Femur (tissue), 1 donor: ENCODE results near the gene RASSF3.

Experiments
- DNase-seq: peaks from one replicate; pipeline ENCODE4 v3.0.0-alpha.2; 2017

RASSF3 gene

DNA sequence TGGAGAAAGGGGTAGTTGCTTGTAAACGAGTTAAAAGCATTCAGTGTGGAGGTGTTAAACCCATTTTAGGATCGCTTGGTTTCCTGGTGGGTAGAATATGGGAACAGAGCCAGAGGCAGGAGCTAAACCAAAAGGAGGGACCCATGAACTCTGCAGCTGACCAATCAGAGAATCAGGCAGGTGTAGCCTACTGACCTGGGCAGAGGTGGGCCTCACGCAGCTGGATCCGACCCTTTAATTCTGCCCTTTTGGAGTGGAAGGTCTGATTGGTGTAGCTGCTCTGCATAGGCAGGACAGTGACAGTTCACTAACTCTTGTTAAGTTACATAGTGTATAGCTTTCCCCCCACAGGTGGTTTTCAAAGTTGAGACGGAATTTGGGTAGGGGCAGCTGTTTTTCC, 85.3 kb downstream of the RASSF3 start:
- DNase-seq: no peak

DNA sequence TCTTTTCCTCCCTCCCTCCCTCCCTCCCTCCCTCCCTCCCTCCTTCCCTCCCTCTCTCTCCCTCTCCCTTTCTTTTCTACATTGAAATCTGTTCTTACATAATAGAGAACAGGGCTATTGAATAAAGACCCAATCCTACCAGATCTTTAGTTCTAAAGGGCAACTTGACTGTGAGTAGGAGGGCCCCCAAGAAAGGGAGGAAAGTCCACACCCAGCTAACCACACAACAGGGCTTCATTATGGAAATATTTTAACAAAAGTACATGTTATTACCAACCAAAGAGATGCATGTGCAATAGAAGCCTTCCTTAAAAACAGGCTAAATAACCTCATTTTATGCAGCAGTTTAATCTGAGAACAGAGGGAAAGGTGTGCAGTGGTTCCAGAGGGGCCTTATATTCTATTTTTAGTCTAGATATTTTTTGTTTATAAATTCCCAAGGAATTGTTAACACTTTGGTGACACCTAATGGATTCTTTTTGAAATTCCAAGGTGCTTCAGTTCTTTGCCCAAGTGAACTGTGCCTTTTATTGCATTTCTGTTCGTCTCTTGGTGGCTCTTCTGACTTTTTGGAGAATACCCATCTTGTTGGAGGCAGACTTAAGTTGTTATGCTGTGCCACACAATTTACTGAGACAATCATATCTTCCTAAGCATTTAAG, 85.9 kb downstream of the RASSF3 start:
- no peak for DNase-seq

DNA sequence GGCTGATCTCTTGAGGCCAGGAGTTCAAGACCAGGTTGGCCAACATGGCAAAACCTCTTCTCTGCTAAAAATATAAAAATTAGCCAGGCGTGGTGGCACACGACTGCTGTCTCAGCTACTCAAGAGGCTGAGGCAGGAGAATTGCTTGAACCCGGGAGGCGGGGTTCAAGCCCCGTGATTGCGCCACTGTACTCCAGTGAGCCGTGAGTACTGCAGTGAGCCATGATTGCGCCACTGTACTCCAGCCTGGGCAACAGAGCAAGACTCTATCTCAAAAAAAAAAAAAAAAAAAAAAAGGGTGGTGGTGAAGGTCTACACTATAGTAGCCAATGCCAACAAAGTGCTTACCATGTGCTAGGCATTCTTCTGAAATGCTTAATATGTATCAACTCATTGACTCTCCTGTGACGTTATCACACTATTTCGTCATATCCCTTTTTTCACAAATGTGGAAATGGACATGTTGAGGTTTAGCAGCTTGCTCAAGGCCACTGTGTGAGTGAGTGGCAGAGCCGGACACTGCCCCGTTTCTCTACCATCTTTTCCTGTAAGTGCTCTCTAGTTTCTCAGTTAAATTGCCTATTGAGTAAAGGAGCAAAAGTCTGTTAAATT, 89.3 kb downstream of the RASSF3 start:
- no peak for DNase-seq

DNA sequence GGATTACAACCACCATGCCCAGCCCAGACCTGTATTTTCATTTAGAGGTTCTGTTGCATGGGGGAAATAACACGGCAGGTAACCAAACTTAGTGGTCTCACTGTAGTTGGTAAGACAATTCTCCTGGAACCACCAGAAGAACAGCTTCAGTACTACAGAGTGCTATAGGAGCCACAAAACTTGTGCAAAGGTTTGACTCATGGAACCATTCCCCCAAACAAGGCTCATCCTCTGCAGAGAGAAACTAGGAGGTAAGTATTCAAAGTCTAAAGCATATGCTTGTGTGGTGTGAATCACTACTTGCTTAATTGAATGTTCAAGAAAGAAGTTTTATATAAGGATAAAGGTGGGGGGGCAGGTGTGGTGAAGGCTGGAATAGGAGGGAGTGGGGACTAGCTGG, 90.2 kb downstream of the RASSF3 start:
- no peak for DNase-seq

DNA sequence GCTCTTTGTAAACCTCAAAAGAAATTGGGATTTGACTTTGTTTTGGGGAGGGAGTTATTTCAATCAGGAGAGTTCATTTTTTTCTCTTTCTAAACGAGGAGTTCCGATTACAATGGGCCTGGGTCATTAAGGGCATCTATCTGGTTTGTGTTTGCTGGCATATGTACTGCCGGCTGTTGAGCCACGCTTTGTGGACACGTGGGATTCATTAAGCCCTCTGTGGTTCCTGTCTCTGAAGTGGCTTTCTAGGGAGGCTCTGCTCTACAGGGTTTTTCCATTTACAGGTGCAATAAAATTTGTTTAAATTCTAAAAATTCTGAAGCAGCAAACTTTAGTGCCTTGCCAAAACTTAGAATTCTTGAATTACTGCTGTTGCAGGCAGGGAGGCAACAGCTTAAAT, 91.0 kb downstream of the RASSF3 start:
- no peak for DNase-seq

DNA sequence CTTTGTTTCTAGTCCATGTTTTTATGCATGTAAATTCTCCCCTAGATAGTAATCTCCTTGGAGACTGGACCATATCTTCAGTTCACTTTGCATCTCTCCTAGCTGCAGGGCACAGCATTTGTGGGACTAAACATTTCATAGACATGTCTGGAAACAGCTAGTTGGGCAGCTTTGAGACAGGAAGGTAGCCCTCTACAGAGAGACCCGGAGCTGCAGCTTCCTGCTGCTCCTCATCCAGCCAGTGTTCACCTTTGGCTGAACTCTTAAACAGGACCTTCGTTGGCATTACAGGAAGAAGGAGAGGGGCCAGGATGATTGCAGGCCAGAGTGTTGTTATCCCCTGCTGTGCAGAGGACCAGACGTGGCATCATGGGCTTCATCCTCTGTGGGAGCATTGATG, 96.0 kb downstream of the RASSF3 start:
- no peak for DNase-seq

DNA sequence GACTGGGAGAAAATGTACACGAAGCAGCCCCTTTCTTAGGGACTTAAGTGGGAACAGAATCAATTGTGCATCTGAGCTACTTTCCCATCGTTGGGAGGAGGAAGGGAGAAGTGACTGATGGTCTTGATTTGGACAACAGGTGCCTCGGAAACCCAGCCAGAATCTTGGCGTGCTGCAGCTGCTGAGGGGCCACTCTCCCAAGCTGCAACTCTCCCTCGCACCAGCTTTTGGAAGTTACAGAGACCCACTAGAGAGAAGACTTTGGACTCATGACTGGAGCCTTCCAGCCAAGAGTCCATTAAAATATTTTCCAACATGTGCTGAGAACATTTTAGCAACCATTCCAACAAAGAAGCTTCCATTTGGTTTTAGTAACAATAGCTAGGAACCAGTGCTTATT, 96.6 kb downstream of the RASSF3 start:
- peak; percentile 89 for DNase-seq

DNA sequence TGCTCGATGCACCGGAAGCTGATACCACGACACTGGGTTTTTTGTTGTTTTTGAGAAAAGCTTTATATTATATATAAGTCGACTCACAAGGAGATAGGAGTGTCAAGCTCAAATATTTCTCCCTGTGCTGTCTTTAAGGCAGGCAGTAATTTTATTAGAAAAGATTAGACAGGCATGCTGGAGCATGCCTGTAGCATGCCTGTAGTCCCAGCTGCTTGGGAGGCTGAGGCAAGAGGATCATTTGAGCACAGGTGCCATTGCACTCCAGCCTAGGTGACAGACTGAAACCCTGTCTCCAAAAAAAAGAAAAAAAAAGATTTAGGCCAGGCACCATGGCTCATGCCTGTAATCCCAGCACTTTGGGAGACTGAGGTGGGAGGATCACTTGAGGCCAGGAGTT, 97.1 kb downstream of the RASSF3 start:
- DNase-seq: no peak

DNA sequence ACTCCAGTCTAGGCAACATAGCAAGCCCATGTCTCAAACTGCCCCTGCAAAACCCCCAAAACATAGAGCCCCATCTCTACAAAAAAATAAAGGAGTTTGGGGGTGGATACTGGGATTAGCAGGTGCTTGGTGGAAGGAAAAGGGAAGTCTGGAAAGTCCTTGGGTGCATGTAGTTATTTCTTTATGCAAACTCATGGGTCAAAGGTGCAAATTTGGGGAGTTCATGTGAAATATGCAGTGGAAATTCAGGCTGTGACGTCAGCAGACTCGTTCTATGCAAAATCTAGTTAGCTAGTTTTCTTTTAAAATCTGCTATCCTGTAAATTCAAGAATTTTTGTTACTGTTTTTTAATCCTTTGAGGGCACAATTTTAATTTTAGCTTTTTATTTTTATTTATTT, 97.6 kb downstream of the RASSF3 start:
- no peak for DNase-seq

DNA sequence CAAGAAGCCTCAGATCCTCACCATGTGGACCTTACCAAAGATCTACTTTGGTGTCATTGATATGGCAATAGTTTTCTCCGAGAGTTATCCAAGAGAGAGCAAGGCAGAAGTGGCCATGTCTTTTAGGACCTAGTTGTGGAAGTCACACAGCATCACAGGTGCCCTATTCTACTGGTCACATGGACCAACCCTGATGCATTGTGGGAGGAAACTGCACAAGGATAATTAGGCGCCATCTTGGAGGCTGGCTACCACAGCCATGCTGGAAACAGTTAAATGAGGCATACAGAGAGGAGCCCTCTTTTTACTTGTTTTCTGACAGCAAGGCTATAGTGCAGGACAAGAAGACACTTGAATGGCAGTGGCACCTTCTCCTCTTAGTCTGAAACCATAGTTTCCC, 99.1 kb downstream of the RASSF3 start:
- no peak for DNase-seq

DNA sequence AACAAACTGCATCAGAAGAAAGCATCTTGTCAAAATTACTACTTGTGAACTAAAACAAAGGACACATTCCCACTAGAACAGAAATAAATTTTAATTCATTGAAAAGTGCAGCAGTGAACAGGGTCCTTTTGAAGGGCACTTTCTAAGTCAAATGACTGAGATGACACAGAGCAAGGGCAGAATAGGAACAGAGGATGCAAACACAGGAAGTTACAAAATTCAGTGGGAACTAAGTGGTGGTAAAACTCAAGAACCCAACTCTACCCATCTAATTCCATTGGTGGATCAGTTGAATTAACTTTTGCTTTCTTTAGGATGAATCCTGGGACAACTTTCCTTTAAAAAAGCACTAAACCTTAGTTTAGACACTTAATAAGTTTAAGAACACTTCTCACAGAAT, 103.1 kb downstream of the RASSF3 start:
- no peak for DNase-seq

DNA sequence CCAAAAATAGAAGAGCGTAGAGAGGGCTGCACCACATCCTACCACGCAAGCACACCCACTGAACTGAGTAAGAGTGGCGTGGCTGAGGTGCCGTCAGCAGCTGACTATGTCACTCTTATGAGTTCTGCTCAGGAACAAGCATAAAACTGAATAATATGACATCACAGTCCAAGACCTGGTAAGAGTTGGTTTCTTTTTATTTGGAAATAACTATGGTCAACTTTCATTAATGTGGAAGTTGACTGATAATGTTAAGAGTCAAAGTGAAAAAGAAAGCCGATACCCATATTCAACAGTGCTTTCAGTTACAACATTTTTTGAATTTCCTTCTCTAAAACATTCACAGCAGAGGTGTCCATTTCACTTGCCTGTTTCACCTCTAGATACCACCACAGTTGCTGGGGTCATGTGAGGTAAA, 104.3 kb downstream of the RASSF3 start:
- DNase-seq: no peak

DNA sequence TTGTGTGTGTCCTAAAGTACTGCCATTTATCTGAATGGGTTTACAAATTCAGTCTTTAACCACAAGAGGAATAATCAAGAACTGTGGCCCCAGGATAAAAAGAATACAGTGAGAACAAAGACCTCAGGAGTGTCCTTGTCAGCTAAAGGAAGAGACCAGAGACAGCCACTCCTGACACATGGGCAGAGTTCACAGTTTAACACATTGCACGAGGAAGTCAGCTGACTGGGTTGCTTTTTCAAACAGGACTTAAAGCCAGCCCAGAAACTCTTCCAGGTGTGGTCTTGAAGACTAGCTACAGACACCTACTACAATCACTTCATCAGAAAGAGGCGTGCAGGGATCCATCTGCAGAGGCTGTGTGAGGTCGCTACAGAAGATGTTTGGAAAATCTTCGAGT, 106.1 kb downstream of the RASSF3 start:
- no peak for DNase-seq

DNA sequence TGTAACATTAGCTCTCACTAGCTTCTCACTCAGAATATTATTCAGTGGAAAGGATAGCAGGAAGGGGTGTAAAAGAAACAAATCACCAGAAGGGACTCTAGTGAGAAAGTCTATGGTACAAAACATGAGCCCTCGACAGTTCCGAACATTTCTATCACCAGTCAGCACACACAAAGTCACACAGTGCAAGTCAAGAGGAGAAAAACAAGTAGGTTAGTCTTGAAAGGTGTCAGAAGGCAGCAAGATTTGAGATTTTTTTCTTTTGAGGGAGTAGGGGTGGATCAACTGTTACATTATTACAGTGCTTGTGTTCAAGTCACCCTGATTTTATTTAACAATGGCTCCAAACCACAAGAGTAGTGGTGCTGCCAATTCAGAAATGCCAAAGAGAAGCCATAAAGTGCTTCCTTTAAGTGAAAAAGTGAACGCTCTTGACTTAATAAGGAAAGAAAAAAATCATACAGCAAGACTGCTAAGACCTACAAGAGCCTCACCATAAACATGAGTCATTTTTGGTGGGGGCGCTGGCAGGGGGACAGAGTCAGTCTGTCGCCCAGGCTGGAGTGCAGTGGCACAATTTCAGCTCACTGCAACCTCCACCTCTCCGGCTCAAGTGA, 106.7 kb downstream of the RASSF3 start:
- no peak for DNase-seq

DNA sequence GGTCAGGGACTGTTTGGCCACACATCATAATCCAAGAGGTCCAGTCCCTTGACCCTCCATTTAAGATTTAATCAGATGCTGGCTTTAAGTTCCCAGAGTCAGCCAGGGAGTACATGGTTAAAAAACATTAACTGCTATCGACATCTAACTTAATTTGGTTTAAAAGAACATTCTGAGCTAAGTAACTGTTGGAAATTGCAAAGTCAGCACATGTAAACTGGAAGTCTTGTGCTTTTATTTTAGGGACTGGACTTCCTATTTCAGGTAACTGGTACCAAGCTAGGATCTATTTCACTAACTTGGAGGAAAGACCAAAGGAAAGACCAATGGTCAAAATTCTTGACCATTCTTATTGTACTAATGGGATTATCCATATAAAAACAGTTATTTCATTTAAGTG, 108.4 kb downstream of the RASSF3 start:
- no peak for DNase-seq

DNA sequence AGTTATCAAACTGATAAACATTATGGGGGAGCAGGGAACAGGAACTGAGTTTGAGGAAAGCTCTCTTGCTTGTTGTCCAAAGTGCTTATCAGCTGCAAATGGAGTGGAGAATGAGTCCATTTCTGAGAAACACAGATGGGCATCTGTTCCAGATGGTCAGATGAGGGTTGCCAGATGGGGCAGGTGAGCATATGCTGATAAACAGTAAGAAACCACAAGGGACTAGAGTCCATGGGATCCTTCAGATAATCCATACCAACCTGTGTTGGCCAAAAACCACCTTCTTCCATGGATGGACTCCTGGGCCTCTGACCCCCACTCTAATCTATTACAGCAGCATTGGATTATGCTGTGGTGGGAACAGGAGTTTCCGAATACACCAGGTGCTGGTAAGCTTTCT, 110.6 kb downstream of the RASSF3 start:
- no peak for DNase-seq

DNA sequence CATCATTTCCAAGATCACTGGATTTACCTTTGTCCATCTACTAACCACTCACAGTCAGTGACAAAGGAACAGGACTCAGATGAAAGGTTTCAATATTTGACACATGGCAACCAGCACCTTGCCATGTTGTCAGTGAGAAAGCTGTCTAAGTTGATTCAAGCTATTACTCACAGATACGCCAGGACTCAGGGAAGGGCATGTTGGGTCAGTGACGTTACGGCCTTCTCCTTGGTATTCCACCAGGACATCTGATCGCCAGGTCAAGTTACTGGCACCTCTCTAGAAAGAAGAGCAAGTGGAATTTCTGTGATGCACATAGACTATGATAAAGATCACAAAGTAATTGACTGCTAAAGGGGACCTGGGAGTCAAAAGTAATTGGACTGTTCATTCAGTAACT, 112.5 kb downstream of the RASSF3 start:
- DNase-seq: no peak

DNA sequence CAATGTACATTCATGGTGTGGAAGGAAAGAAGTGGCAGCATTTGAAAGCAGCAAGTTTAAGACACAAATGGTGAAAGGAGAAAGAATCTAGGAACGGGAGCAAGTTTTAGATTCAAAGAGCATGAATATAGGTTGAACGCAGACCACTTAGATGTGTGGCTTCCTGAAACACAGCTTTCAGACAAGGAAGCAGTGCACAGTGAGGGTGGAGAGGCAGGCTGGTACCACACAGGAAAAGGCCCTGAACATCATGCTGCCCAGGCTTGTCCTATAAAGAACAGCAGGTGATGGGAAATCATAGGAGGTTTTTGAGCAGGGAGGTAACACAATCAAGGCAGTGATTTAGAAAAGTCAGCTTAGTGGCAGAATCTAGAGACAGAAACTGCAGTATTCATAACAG, 113.3 kb downstream of the RASSF3 start:
- no peak for DNase-seq

DNA sequence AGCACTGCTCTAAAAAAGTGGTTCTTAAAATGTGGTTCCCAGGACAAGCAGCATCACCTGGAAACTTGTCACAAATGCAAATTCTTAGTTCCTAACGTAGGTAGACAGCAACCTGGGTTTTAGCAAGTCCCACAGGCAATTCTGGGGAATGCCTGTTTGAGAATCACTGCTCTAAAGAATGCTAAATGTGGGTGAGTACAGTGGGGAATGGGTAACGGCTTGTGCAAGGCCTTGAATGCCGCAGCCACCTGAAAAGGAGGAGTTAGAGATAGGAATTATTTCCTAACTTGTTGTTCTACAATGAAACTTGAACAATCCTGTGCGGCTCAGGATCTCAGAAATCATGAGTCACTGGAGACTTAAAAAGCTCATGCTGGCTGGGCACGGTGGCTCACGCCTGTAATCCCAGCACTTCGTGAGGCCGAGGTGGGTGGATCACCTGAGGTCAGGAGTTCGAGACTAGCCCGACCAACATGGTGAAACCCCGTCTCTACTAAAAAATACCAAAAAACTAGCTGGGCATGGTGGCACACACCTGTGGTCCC, 114.0 kb downstream of the RASSF3 start:
- no peak for DNase-seq

DNA sequence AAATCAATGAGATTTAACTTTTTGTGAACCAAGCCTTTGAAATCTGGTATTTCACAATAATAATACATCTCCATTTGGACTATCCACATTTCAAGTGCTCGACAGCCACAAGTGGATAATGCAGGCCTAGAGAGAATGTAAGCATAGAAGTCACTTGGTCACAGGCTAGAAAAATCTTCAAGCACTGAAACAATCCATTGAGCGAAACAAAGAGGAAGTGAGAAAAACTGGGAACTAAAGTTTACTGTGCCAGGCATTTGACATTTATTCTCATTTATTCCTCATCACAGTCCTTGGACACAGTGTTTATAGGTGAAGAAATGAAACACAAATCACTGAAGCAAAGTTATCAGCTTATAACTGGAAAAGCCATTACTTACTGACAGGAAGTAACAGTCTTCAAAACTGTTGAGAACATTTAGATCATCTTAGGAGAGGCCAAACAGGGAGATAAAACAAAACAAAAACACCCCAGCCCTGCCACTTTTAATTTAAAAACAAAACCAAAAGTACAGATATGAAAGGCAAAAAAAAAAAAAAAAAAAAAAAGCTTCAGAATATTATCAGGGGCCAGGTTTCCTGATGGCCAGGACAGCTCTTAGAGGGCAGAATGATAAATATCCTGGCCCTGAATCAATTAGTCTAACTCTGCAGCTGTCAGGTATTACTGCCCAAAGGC, 119.8 kb downstream of the RASSF3 start:
- no peak for DNase-seq

DNA sequence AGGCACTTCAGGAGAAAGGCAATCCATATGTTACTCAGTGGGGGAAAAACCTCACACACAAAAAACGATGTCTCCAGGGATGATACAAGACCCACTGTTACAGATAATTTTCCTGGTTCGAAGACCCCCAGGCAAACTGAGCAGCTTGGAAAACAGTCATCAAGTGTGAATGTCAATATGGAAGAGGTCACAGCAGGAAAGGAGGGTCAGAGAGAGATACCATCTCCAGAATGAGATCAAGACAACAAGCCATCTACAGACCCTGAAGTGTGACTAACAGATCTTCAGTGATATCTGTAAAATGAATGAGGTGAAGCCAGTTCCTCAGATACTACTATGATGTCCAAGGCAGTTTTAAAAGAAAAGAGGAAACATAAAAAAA, 120.3 kb downstream of the RASSF3 start:
- DNase-seq: no peak

DNA sequence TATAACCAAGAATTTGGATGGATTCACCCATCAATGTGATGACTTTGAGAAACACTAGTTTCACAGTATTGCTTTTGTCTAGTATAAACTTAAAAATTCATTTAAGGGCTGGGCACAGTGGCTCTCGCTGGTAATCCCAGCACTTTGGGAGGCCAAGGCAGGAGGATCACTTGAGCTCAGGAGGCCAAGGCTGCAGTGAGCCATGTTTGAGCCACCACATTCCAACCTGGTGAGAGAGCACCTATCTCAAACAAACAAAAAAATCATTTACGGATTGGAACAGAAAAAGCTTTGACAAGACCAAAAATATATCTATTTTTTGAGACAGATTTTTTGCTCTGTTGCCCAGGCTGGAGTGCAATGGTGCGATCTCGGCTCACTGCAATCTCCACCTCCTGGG, 121.4 kb downstream of the RASSF3 start:
- no peak for DNase-seq

DNA sequence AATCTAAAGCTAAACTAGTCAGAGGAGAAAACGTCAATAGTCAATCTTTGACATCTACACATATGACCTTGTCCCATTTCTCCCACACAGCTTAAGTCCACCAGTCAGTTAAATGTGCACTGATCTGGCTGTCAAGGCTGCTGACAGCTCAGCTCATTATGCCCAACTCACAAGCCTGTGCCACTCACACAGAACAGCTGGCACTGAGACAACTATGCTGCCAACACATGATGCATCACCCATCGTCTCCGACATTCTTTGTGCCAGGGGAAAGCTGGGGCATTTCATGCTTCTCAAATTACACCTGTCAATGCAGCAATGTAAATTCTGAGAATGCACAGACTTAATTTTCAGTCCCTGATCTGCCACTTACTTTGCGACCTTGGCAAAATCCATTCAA, 123.6 kb downstream of the RASSF3 start:
- peak; percentile 45 for DNase-seq

DNA sequence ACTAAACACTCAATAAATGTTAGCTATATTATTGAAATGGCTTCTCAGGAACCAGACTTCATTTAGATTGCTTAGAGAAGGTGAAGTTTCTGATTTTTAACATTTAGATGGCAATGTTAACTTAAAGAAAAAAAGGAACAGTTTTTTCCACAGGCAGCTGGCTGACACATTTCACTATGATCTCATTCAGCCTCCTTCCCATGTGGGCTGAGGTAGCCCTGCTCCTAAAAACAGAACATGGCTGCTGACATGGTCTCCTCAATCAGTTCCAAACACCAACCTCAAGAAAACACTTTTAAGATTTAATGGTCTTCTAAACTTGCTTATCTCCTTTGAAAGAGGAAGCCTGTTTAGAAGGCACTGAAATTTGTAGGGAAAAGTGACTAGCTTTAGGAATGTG, 125.1 kb downstream of the RASSF3 start:
- no peak for DNase-seq
